ENCODE results near the gene ARG1. TPM values are rescaled to one million over a fixed set of nuclear protein-coding genes. Genes with fewer than 3 reads are reported as not detected.

ARG1 gene
- polyA plus RNA-seq, 1 experiment: not detected

DNA sequence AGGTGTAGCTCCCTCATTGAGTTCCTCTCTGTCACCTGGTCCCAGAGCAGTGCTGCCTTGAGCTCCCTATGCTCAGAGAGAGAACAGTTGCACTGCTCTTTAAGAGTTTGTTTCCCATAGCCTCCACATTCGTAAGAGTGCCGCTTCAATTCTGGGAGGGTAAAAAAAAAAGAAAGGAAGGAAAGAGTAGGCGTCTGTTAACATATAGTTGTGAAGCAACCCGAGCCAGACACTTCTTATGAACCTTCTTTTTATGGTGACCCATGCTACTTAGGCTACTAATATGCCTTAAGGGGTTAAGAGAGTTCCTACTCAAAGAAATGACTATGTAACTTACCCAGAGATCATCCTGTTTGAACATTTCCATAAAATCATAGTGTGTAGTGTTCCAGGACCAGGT lies 4.3 kb upstream of the ARG1 start:
- H3K27me3 ChIP-seq (ENCODE audit: control insufficient read depth, insufficient read depth, low read length): no peaks in the 10 kb centered on the region
- TF ChIP-seq, protein P1, sequence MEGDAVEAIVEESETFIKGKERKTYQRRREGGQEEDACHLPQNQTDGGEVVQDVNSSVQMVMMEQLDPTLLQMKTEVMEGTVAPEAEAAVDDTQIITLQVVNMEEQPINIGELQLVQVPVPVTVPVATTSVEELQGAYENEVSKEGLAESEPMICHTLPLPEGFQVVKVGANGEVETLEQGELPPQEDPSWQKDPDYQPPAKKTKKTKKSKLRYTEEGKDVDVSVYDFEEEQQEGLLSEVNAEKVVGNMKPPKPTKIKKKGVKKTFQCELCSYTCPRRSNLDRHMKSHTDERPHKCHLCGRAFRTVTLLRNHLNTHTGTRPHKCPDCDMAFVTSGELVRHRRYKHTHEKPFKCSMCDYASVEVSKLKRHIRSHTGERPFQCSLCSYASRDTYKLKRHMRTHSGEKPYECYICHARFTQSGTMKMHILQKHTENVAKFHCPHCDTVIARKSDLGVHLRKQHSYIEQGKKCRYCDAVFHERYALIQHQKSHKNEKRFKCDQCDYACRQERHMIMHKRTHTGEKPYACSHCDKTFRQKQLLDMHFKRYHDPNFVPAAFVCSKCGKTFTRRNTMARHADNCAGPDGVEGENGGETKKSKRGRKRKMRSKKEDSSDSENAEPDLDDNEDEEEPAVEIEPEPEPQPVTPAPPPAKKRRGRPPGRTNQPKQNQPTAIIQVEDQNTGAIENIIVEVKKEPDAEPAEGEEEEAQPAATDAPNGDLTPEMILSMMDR (IDR thresholded peaks at IDR 0.05; ENCODE audit: insufficient read depth, low read depth, low read length): no peak
- ChIA-PET POLR2A (no interaction called here), CTCF (no interaction called here)
- no peak overlapping the region for H3K4me3 ChIP-seq (ENCODE audit: low read depth, low read length)
- no peak for DNase-seq (ENCODE audit: low read depth)
- no peaks in the 10 kb centered on the region for H3K36me3 ChIP-seq (ENCODE audit: control insufficient read depth, insufficient read depth, low read length)

DNA sequence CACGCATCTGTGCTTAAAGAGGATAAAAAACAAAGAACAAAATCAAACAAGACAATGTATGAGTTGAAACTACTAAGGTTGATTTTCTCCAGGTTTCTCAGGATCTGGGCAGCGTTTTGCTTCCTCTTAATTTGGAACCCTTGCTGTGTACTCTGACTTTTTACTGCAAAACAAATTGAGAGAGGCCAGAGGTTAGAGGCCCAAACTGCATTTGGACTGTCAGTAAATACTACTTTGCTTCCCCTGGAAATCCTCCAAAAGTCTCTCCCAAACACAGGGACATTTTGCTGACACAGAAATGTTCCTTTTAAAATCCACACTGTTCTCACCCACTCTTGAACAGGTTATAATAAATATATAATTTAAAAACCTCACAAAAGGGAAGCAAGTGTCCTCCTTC lies 1.1 kb downstream of the ARG1 start:
- CTCF ChIA-PET: no interaction called here

DNA sequence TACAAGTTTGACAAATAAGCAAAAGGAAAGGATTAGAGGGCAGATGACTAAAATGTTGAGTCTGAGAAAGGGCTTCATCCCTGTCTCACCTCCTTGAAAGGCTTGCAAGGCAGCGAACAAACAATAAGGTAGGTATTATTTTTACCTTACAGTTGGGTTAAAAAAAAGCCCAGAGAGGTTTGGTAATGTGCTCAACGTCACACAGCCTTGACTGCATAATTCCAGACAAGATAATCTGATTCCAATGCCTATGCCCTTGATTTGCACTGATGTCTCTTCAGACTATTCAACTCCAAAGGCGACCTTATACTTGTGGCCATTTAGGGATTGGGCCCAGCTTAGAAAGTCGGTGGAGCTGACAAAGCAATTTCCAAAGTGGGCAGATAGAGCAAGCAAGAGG lies 1.7 kb downstream of the ARG1 start:
- no peak overlapping the region for H3K4me3 ChIP-seq (ENCODE audit: low read depth, low read length)
- DNase-seq (ENCODE audit: low read depth): no peak
- CTCF ChIA-PET: interaction anchor here (2.1 kb wide), 1 partner anchor 53 kb away, joined by 5 read pairs; the partner anchor contains the start of gene MED23
- POLR2A ChIA-PET: no interaction called here
- TF ChIP-seq, protein P1 (IDR thresholded peaks at IDR 0.05; ENCODE audit: insufficient read depth, low read depth, low read length): no peak
- H3K27me3 ChIP-seq (ENCODE audit: control insufficient read depth, insufficient read depth, low read length): no peaks in the 10 kb centered on the region
- H3K36me3 ChIP-seq (ENCODE audit: control insufficient read depth, insufficient read depth, low read length): 0 out of 2 replicates have a peak, but pooled peaks cover 1% of the 10 kb centered on the region

More for the DNA sequence above, 1.1 kb downstream of the ARG1 start:
- no peak for DNase-seq (ENCODE audit: low read depth)
- POLR2A ChIA-PET: no interaction called here
- TF ChIP-seq, protein P1 (IDR thresholded peaks at IDR 0.05; ENCODE audit: insufficient read depth, low read depth, low read length): no peak
- Histone ChIP-seq H3K4me3 (ENCODE audit: low read depth, low read length) (no peak overlapping the region), H3K36me3 (ENCODE audit: control insufficient read depth, insufficient read depth, low read length) (0 out of 2 replicates have a peak, but pooled peaks cover 1% of the 10 kb centered on the region), H3K27me3 (ENCODE audit: control insufficient read depth, insufficient read depth, low read length) (no peaks in the 10 kb centered on the region)

DNA sequence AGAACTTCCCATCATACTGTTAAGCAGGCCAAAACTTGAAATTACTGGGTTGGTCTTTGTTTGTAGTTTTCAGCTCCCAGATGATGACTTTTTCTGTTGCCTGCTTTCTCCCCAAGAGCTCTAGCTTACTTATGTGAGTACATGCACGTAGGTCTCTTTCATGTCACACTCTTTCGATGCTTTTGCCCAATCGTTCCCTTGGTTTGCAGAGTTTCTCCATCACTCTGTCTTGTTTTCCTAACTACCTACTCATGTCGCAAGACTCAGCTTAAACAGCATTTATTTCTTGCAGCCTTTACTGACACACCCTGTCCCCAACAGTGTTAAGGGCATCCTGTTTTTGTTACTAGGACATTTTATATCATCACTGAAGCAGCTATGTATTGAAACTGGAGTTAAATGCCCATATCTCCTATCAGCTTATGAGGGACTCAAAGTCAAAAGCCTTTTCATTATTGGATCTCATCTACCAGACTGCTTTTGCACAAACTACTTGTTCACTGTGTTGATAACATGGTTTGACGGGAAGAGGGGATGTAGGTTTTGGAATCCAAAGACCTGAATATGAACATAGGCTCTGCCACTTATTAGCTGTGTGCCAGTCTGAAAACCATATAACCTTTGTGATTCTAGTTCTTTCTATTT lies 2.9 kb downstream of the ARG1 start:
- ChIA-PET POLR2A (interaction anchor here (0.5 kb wide), 1 partner anchor 10 kb away, joined by 4 read pairs; no protein-coding TSS in a partner anchor), CTCF (interaction anchor here (1.3 to 2.1 kb wide), 2 partner anchors 24 to 52 kb away, joined by 3 to 5 read pairs; partner anchors contain the start of gene MED23)
- TF ChIP-seq, protein P1 (IDR thresholded peaks at IDR 0.05; ENCODE audit: insufficient read depth, low read depth, low read length): no peak
- 0 out of 2 replicates have a peak, but pooled peaks cover 2% of the 10 kb centered on the region for H3K36me3 ChIP-seq (ENCODE audit: control insufficient read depth, insufficient read depth, low read length)
- no peak overlapping the region for H3K4me3 ChIP-seq (ENCODE audit: low read depth, low read length)
- H3K27me3 ChIP-seq (ENCODE audit: control insufficient read depth, insufficient read depth, low read length): no peaks in the 10 kb centered on the region
- DNase-seq (ENCODE audit: low read depth): no peak

DNA sequence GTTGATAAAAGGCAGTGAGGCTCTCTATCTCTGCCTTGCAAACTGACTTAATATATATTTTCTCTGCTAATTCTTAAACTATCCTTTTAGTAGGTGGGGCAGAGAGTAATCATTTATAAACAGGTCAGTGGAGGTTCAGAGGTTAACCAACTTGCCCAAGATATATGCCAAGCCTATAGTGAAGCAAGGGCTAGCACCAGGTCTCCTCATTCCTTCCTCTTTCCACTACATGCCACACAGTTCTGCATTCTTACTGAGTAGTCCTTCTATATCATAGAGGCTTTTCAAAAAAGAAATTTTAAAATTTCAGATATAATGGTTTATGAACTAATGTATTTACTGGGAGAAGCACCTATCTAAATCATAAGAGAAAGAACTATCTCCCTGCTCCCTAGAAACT lies 8.5 kb downstream of the ARG1 start:
- no peaks in the 10 kb centered on the region for H3K27me3 ChIP-seq (ENCODE audit: control insufficient read depth, insufficient read depth, low read length)
- TF ChIP-seq, protein P1 (IDR thresholded peaks at IDR 0.05; ENCODE audit: insufficient read depth, low read depth, low read length): no peak
- H3K36me3 ChIP-seq (ENCODE audit: control insufficient read depth, insufficient read depth, low read length): peaks cover 7% of the 10 kb centered on the region
- no peak for DNase-seq (ENCODE audit: low read depth)
- POLR2A ChIA-PET: no interaction called here
- CTCF ChIA-PET: interaction anchor here (1.0 kb wide), 1 partner anchor 11 kb away, joined by 3 read pairs; no protein-coding TSS in a partner anchor
- no peak overlapping the region for H3K4me3 ChIP-seq (ENCODE audit: low read depth, low read length)
